ENCODE data around the gene HSF2. TPM values are rescaled to one million over a fixed set of nuclear protein-coding genes. Genes with fewer than 3 reads are reported as not detected.

The HSF2 gene
- total RNA-seq, 1 donor, result 32.9 TPM

- Histone ChIP-seq H3K4me3 (ENCODE audit: insufficient read depth, low read length) (no peak overlapping the region), H3K9me3 (ENCODE audit: low read depth, low read length) (no peaks in the 10 kb centered on the region), H3K4me1 (ENCODE audit: insufficient read depth, low read length) (no peaks in the 10 kb centered on the region), H4K20me1 (ENCODE audit: insufficient read depth, low read length) (no peaks in the 10 kb centered on the region), H3K27ac (ENCODE audit: low read depth, low read length) (no peak overlapping the region), H3K79me2 (ENCODE audit: insufficient read depth, low read length) (no peaks in the 10 kb centered on the region), H2AFZ (ENCODE audit: low read length) (no peak overlapping the region), H3K36me3 (ENCODE audit: insufficient read depth, low read length) (no peaks in the 10 kb centered on the region), H3K27me3 (ENCODE audit: insufficient read depth, low read length) (no peaks in the 10 kb centered on the region), H3K4me2 (ENCODE audit: insufficient read depth, low read length) (no peak overlapping the region)
- DNase-seq (ENCODE audit: insufficient read length, low spot score, missing footprints), result peak; percentile 4
- TF ChIP-seq CTCF (IDR thresholded peaks at IDR 0.05; ENCODE audit: extremely low read depth, low read depth, low read length), result no peak
Observed at GRCh38 chr6:122482750-122483080, 83.3 kb downstream of the HSF2 start.

Small RNAs within 50 kb of the gene (small RNA-seq; reads per million reads assigned to genes)
- not detected for gene Z99129.1

Other genes with a start within 250 kb of the HSF2 start
- 247 and 260 TPM in 2 replicates for gene SERINC1, start 72.2 kb downstream of the HSF2 start, total RNA-seq
- gene PKIB, start 210.8 kb downstream of the HSF2 start, total RNA-seq, result 0.72 and 3.5 TPM in 2 replicates

All from osteoblast (primary cell).